Measurements from ENCODE around the gene AGPAT1. TPM values are rescaled to one million over a fixed set of nuclear protein-coding genes. Genes with fewer than 3 reads are reported as not detected.

AGPAT1 gene
- total RNA-seq, 2 experiments from 2014 or later = 24.5 to 28.1 TPM

- Histone ChIP-seq H3K4me1 (ENCODE audit: insufficient read depth, low read length, poor library complexity, severe bottlenecking) (peaks cover 29% of the 10 kb centered on the region), H3K4me3 (ENCODE audit: low read depth, low read length, poor library complexity, severe bottlenecking) (peak overlapping the region; percentile 79), H3K4me2 (ENCODE audit: low read length) (peak overlapping the region; percentile 82), H4K20me1 (ENCODE audit: insufficient read depth, low read length) (no peaks in the 10 kb centered on the region), H3K9me3 (ENCODE audit: low read length) (no peaks in the 10 kb centered on the region), H3K27ac (ENCODE audit: low read depth, low read length, poor library complexity, severe bottlenecking) (peak overlapping the region; percentile 49), H2AFZ (ENCODE audit: low read length) (peak overlapping the region; percentile 14; the same call in 1 of the 2 replicates), H3K9me2 (ENCODE audit: insufficient read depth, low read length) (no peaks in the 10 kb centered on the region), H3K79me2 (ENCODE audit: insufficient read depth, low read depth, low read length) (peaks cover 30% of the 10 kb centered on the region; the same call in 1 of the 2 replicates), H3K36me3 (ENCODE audit: insufficient read depth, low read length) (peaks cover 39% of the 10 kb centered on the region)
- ChIA-PET POLR2A (interaction anchor here (1.8 kb wide), 1 partner anchor 65 kb away, joined by 4 read pairs; the partner anchor contains the start of gene GPSM3), CTCF (ENCODE audit: unreplicated experiment) (interaction anchor here (1.4 kb wide), 1 partner anchor 27 kb away, joined by 7 read pairs; no protein-coding TSS in a partner anchor)
- DNase-seq (ENCODE audit: low spot score) = no peak
- intact Hi-C loops (cut with micrococcal nuclease; ENCODE audit: unreplicated experiment) = no loop called here
- TF ChIP-seq EZH2phosphoT487 (IDR thresholded peaks at IDR 0.05; ENCODE audit: borderline replicate concordance, low read depth, low read length) (no peak), CTCF (conservative IDR thresholded peaks at IDR 0.05; ENCODE audit: low read length) (no peak)
- BruUV-seq (replicated peaks) = no TSS peak
Observed at GRCh38 chr6:32127409-32127716, 48.5 kb downstream of the AGPAT1 start.

- no TSS peak for BruUV-seq (replicated peaks)
- Histone ChIP-seq H3K79me2 (ENCODE audit: insufficient read depth, low read depth, low read length) (peaks cover 30% of the 10 kb centered on the region; the same call in 1 of the 2 replicates), H3K27ac (ENCODE audit: low read depth, low read length, poor library complexity, severe bottlenecking) (no peak overlapping the region), H2AFZ (ENCODE audit: low read length) (no peak overlapping the region), H4K20me1 (ENCODE audit: insufficient read depth, low read length) (no peaks in the 10 kb centered on the region), H3K4me2 (ENCODE audit: low read length) (peak overlapping the region; percentile 82), H3K4me3 (ENCODE audit: low read depth, low read length, poor library complexity, severe bottlenecking) (peak overlapping the region; percentile 79), H3K4me1 (ENCODE audit: insufficient read depth, low read length, poor library complexity, severe bottlenecking) (peaks cover 29% of the 10 kb centered on the region), H3K9me3 (ENCODE audit: low read length) (no peaks in the 10 kb centered on the region), H3K9me2 (ENCODE audit: insufficient read depth, low read length) (no peaks in the 10 kb centered on the region), H3K36me3 (ENCODE audit: insufficient read depth, low read length) (peaks cover 43% of the 10 kb centered on the region)
- no peak for TF ChIP-seq EZH2phosphoT487 (IDR thresholded peaks at IDR 0.05; ENCODE audit: borderline replicate concordance, low read depth, low read length)
- no peak for TF ChIP-seq CTCF (conservative IDR thresholded peaks at IDR 0.05; ENCODE audit: low read length)
- ChIA-PET CTCF (ENCODE audit: unreplicated experiment) (interaction anchor here (1.4 kb wide), 1 partner anchor 28 kb away, joined by 7 read pairs; no protein-coding TSS in a partner anchor), POLR2A (no interaction called here)
- intact Hi-C loops (cut with micrococcal nuclease; ENCODE audit: unreplicated experiment) = no loop called here
- DNase-seq (ENCODE audit: low spot score) = no peak
Observed at GRCh38 chr6:32126880-32127279, 49.0 kb downstream of the AGPAT1 start.

GRCh38 chr6:32123681-32124080 lies 52.2 kb downstream of the AGPAT1 start:
- Histone ChIP-seq H3K4me3 (ENCODE audit: low read depth, low read length, poor library complexity, severe bottlenecking) (no peak overlapping the region), H3K36me3 (ENCODE audit: insufficient read depth, low read length) (peaks cover 64% of the 10 kb centered on the region), H3K9me3 (ENCODE audit: low read length) (no peaks in the 10 kb centered on the region), H3K4me1 (ENCODE audit: insufficient read depth, low read length, poor library complexity, severe bottlenecking) (peaks cover 19% of the 10 kb centered on the region), H4K20me1 (ENCODE audit: insufficient read depth, low read length) (no peaks in the 10 kb centered on the region), H3K79me2 (ENCODE audit: insufficient read depth, low read depth, low read length) (peaks cover 19% of the 10 kb centered on the region; the same call in 1 of the 2 replicates), H3K4me2 (ENCODE audit: low read length) (no peak overlapping the region), H2AFZ (ENCODE audit: low read length) (no peak overlapping the region), H3K9me2 (ENCODE audit: insufficient read depth, low read length) (no peaks in the 10 kb centered on the region), H3K27ac (ENCODE audit: low read depth, low read length, poor library complexity, severe bottlenecking) (no peak overlapping the region)
- intact Hi-C loops (cut with micrococcal nuclease; ENCODE audit: unreplicated experiment) = no loop called here
- TF ChIP-seq EZH2phosphoT487 (IDR thresholded peaks at IDR 0.05; ENCODE audit: borderline replicate concordance, low read depth, low read length) (no peak), CTCF (conservative IDR thresholded peaks at IDR 0.05; ENCODE audit: low read length) (no peak)
- BruUV-seq (replicated peaks) = no TSS peak
- no peak for DNase-seq (ENCODE audit: low spot score)
- ChIA-PET POLR2A (no interaction called here), CTCF (ENCODE audit: unreplicated experiment) (no interaction called here)
